NCI-H226 (cell line): ENCODE results near the gene SEMG2.

Experiments
- DNase-seq: peaks from one replicate; pipeline ENCODE4 v3.0.0-alpha.2; 2015

Gene SEMG2

GRCh38 chr20:45230631-45231030 lies 9.5 kb downstream of the SEMG2 start:
- no peak for DNase-seq

GRCh38 chr20:45235995-45236394 lies 14.8 kb downstream of the SEMG2 start:
- DNase-seq = no peak

- DNase-seq = no peak
Measured at GRCh38 chr20:45238139-45238538, 17.0 kb downstream of the SEMG2 start.

GRCh38 chr20:45246109-45246508 lies 24.9 kb downstream of the SEMG2 start:
- no peak for DNase-seq

- no peak for DNase-seq
Measured at GRCh38 chr20:45247865-45248264, 26.7 kb downstream of the SEMG2 start.

GRCh38 chr20:45248609-45249008 lies 27.4 kb downstream of the SEMG2 start:
- no peak for DNase-seq

- no peak for DNase-seq
Measured at GRCh38 chr20:45251884-45252560, 30.8 kb downstream of the SEMG2 start.

GRCh38 chr20:45253261-45253660 lies 32.1 kb downstream of the SEMG2 start:
- DNase-seq = no peak

- DNase-seq = peak; percentile 91
Measured at GRCh38 chr20:45254383-45255262, 33.5 kb downstream of the SEMG2 start, which contains the start of gene SLPI. TSS of gene SLPI (minus strand) at chr20:45254564. CDS start at chr20:45254543, 21 bp downstream.

GRCh38 chr20:45257161-45257560 lies 36.0 kb downstream of the SEMG2 start:
- no peak for DNase-seq

GRCh38 chr20:45257711-45258110 lies 36.5 kb downstream of the SEMG2 start:
- no peak for DNase-seq

- no peak for DNase-seq
Measured at GRCh38 chr20:45258259-45258658, 37.1 kb downstream of the SEMG2 start.

- DNase-seq = no peak
Measured at GRCh38 chr20:45258664-45259063, 37.5 kb downstream of the SEMG2 start.

- no peak for DNase-seq
Measured at GRCh38 chr20:45263556-45264266, 42.5 kb downstream of the SEMG2 start.

GRCh38 chr20:45266977-45267376 lies 45.8 kb downstream of the SEMG2 start:
- DNase-seq = no peak

GRCh38 chr20:45268531-45268930 lies 47.4 kb downstream of the SEMG2 start:
- DNase-seq = peak; percentile 63

- no peak for DNase-seq
Measured at GRCh38 chr20:45269056-45269455, 47.9 kb downstream of the SEMG2 start.

- DNase-seq = no peak
Measured at GRCh38 chr20:45269754-45270270, 48.6 kb downstream of the SEMG2 start.
